Thoracic aorta (tissue), 2 donors: ENCODE measurements around the gene HOXC9. TPM values are rescaled to one million over a fixed set of nuclear protein-coding genes. Genes with fewer than 3 reads are reported as not detected.

ENCODE experiments used
- ATAC-seq: fragments of 150-250 bp; one replicate; pipeline ENCODE4 v1.8.0; 2017; ENCODE audit warnings: low read depth; ENCODE audit not compliant: insufficient number of reproducible peaks, low FRiP score
- DNase-seq: peaks from one replicate; pipeline ENCODE4 v3.0.0-alpha.2; 2020; ENCODE audit warnings: low spot score
- H3K27ac ChIP-seq, 2 donors: fragments of 200-600 bp; sonication (generic); 1 replicate in 1 of 2; 2 replicates in 1 of 2; pipeline ENCODE4 v1.5.1; 2016; ENCODE audit warnings: mild to moderate bottlenecking in 2 of 2, moderate library complexity in 2 of 2
- H3K27me3 ChIP-seq: fragments of 200-600 bp; sonication (generic); replicated peaks from 2 replicates; pipeline ENCODE4 v1.6.0; 2016; ENCODE audit warnings: mild to moderate bottlenecking; ENCODE audit not compliant: insufficient read depth
- H3K36me3 ChIP-seq: fragments of 200-600 bp; sonication (generic); one replicate; pipeline ENCODE4 v1.5.1; 2016
- H3K4me1 ChIP-seq, 2 donors: fragments of 200-600 bp; sonication (generic); 1 replicate in 1 of 2; 2 replicates in 1 of 2; pipeline versions ENCODE4 v1.5.1 to v1.6.0; 2016; ENCODE audit warnings: low read depth in 2 of 2, mild to moderate bottlenecking in 1 of 2; ENCODE audit not compliant: control insufficient read depth in 1 of 2
- H3K4me3 ChIP-seq: fragments of 200-600 bp; sonication (generic); 2 replicates; pipeline ENCODE4 v1.5.1; 2016; ENCODE audit warnings: mild to moderate bottlenecking
- H3K9me3 ChIP-seq: fragments of 200-600 bp; sonication (generic); 2 replicates; pipeline ENCODE4 v1.5.1; 2016
- total RNA-seq, 2 donors: library from RNA; depleted of rRNA; stranded (reverse); fragments of >200 nt; gene quantifications; one replicate each; pipeline versions ENCODE4 v1.1.0 to v1.2.3, GENCODE V29; 2016
- TF ChIP-seq, protein P1 (sequence below): fragments of 200-600 bp; sonication (generic); IDR thresholded peaks from one replicate; pipeline ENCODE4 v1.5.1; 2019; ENCODE audit warnings: antibody characterized with exemption

The HOXC9 gene
- total RNA-seq, 2 donors from 2014 or later, result not detected

GRCh38 chr12:54019924-54020590, 20.1 kb downstream of the HOXC9 start:
- H3K27ac ChIP-seq, result peak overlapping the region; percentile 86 to 98
- H3K9me3 ChIP-seq, result no peaks in the 10 kb centered on the region
- peak overlapping the region; percentile 69 for H3K4me3 ChIP-seq
- H3K27me3 ChIP-seq, result no peaks in the 10 kb centered on the region
- H3K4me1 ChIP-seq, result peaks cover 14 to 16% of the 10 kb centered on the region in 2 donors
- no peaks in the 10 kb centered on the region for H3K36me3 ChIP-seq
- DNase-seq, result no peak
- no peak for ATAC-seq
- TF ChIP-seq, protein P1, sequence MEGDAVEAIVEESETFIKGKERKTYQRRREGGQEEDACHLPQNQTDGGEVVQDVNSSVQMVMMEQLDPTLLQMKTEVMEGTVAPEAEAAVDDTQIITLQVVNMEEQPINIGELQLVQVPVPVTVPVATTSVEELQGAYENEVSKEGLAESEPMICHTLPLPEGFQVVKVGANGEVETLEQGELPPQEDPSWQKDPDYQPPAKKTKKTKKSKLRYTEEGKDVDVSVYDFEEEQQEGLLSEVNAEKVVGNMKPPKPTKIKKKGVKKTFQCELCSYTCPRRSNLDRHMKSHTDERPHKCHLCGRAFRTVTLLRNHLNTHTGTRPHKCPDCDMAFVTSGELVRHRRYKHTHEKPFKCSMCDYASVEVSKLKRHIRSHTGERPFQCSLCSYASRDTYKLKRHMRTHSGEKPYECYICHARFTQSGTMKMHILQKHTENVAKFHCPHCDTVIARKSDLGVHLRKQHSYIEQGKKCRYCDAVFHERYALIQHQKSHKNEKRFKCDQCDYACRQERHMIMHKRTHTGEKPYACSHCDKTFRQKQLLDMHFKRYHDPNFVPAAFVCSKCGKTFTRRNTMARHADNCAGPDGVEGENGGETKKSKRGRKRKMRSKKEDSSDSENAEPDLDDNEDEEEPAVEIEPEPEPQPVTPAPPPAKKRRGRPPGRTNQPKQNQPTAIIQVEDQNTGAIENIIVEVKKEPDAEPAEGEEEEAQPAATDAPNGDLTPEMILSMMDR, result no peak

- TF ChIP-seq, protein P1, result no peak
- H3K36me3 ChIP-seq, result no peaks in the 10 kb centered on the region
- ATAC-seq (no peak), DNase-seq (no peak)
- no peaks in the 10 kb centered on the region for H3K9me3 ChIP-seq
- H3K27ac ChIP-seq, result peak overlapping the region; percentile 11 to 98
- H3K27me3 ChIP-seq, result no peaks in the 10 kb centered on the region
- H3K4me1 ChIP-seq, result peaks cover 14 to 16% of the 10 kb centered on the region in 2 donors
- peak overlapping the region; percentile 5 for H3K4me3 ChIP-seq
Observed at GRCh38 chr12:54020591-54021405, 20.8 kb downstream of the HOXC9 start.

DNA sequence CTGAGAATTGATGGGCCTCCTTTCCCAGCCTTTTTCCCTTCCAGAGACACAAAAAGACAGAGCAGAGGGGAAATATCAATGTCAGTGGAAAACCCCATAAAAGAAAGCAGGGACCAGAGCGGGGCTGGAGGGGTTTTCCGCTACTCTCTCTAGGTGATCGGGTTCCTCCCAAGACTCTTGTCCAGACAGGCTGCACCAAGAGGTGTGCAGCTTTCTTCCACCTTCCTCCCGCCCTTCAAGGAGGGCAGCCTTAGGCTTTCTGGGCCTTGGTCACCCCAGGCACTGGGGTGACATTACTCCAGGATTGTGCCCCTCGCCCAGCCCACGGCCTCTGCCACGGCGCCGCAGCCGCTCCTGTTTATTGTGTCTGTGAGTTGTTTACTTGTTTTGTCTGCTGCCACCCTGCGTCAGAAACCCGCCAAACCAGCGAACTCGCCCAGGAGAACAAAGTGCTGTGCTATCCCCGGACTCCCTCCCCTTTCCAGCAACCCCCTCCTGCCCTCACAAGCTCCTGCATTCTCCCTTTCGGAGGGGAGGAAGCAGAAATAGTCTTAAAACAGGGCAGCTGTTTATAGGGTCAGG, 21.6 kb downstream of the HOXC9 start:
- ATAC-seq, result no peak
- H3K27ac ChIP-seq, result no peak overlapping the region

GRCh38 chr12:54022960-54023884, 23.3 kb downstream of the HOXC9 start:
- TF ChIP-seq, protein P1, result no peak
- H3K4me1 ChIP-seq, result peaks cover 12 to 16% of the 10 kb centered on the region in 2 donors
- H3K27ac ChIP-seq, result no peak overlapping the region
- H3K9me3 ChIP-seq, result no peaks in the 10 kb centered on the region
- no peak overlapping the region for H3K4me3 ChIP-seq
- no peaks in the 10 kb centered on the region for H3K27me3 ChIP-seq
- H3K36me3 ChIP-seq, result no peaks in the 10 kb centered on the region
- ATAC-seq, result no peak
- DNase-seq, result no peak

More for the DNA sequence above, 21.6 kb downstream of the HOXC9 start:
- Histone ChIP-seq H3K27me3 (no peaks in the 10 kb centered on the region), H3K4me3 (no peak overlapping the region), H3K9me3 (no peaks in the 10 kb centered on the region), H3K36me3 (no peaks in the 10 kb centered on the region), H3K4me1 (peaks cover 14 to 16% of the 10 kb centered on the region in 2 donors)
- TF ChIP-seq, protein P1, result no peak
- DNase-seq, result no peak
